ENCODE measurements around the gene THTPA. TPM values are rescaled to one million over a fixed set of nuclear protein-coding genes. Genes with fewer than 3 reads are reported as not detected.

Gene THTPA
- total and polyA plus RNA-seq, 2 donors (not counting 1 experiment from before 2014, with no cell fraction given), result 17.0 to 21.4 TPM

DNA sequence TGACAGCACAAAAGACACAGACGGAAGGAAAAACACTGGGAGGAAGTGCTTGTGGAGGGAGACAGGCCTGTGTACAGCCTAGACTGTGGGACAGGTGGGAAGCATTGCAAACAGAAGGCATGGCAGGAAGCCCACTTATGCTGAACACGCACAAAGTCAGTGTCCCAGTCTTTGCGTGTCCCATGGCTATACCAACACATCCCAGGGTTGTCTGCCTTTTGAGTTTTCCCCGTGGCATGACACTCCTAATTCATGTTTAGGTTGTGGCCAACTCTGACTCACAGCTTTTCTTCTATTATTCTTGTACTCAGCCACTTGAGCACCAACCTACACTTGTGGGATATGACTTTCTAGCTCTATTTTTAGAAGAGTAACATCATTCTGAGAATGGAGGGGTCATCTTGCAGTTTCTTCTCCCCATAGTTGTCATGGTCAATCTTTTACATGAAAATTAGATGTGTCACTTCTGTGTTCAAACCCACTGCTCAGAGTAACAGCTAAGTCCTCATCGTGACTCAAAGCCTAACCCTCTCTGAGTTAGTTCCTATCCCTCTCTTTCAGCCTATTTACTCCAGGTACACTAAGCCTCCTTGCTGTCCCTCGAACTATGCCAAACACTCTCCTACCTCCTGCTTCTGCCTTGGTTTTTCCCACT lies 50.0 kb downstream of the THTPA start:
- Histone ChIP-seq H2AFZ (ENCODE audit: insufficient read depth, low read depth, low read length, poor library complexity, severe bottlenecking) (no peak overlapping the region), H3K4me2 (replicated peaks; ENCODE audit: low read depth, low read length, poor library complexity, severe bottlenecking) (no peak overlapping the region), H3K9ac (ENCODE audit: low read length) (no peak overlapping the region), H3K4me1 (ENCODE audit: control insufficient read depth in 2 of 2, insufficient read depth in 2 of 2, low read length in 2 of 2) (peaks cover 0 to 3% of the 10 kb centered on the region in 2 donors), H3K9me3 (ENCODE audit: control extremely low read depth in 1 of 3, control insufficient read depth in 2 of 3, insufficient read depth in 1 of 3, low read length in 2 of 3) (peaks cover 0 to 5% (median 0%) of the 10 kb centered on the region in 3 donors), H3K27me3 (replicated peaks in 1 of 4; ENCODE audit: control extremely low read depth in 1 of 4, control insufficient read depth in 3 of 4, insufficient read depth in 4 of 4, low read length in 3 of 4) (peaks cover 0 to 5% (median 0%) of the 10 kb centered on the region in 4 experiments), H3K27ac (ENCODE audit: low read length in 2 of 2) (no peak overlapping the region), H3K79me2 (ENCODE audit: control insufficient read depth, insufficient read depth, low read length) (no peaks in the 10 kb centered on the region), H3K36me3 (replicated peaks in 1 of 2; ENCODE audit: control extremely low read depth in 1 of 2, control insufficient read depth in 1 of 2, extremely low read depth in 1 of 2, insufficient read depth in 2 of 2, low read length in 1 of 2) (no peaks in the 10 kb centered on the region), H4K20me1 (ENCODE audit: control insufficient read depth, insufficient read depth, low read length, poor library complexity, severe bottlenecking) (no peaks in the 10 kb centered on the region), H3K4me3 (ENCODE audit: control extremely low read depth in 1 of 5, extremely low read depth in 1 of 5, insufficient read depth in 1 of 5, low read depth in 2 of 5, low read length in 4 of 5) (no peak overlapping the region)
- 55% methylated on average over 5 of the region's 6 CpGs for WGBS (ENCODE audit: insufficient coverage)
- TF ChIP-seq, protein P1, sequence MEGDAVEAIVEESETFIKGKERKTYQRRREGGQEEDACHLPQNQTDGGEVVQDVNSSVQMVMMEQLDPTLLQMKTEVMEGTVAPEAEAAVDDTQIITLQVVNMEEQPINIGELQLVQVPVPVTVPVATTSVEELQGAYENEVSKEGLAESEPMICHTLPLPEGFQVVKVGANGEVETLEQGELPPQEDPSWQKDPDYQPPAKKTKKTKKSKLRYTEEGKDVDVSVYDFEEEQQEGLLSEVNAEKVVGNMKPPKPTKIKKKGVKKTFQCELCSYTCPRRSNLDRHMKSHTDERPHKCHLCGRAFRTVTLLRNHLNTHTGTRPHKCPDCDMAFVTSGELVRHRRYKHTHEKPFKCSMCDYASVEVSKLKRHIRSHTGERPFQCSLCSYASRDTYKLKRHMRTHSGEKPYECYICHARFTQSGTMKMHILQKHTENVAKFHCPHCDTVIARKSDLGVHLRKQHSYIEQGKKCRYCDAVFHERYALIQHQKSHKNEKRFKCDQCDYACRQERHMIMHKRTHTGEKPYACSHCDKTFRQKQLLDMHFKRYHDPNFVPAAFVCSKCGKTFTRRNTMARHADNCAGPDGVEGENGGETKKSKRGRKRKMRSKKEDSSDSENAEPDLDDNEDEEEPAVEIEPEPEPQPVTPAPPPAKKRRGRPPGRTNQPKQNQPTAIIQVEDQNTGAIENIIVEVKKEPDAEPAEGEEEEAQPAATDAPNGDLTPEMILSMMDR (IDR thresholded peaks at IDR 0.05), result no peak
- no peak for TF ChIP-seq EZH2 (IDR thresholded peaks at IDR 0.05; ENCODE audit: borderline replicate concordance, insufficient read depth, low read depth, low read length, poor library complexity, severe bottlenecking)
- no peak overlapping the region for H3K27ac Mint-ChIP-seq
- ChIA-PET CTCF (interaction anchor here (1.2 kb wide), 1 partner anchor 26 kb away, joined by 4 read pairs; no protein-coding TSS in a partner anchor), POLR2A (no interaction called here)
- no peak overlapping the region for H3K4me3 Mint-ChIP-seq
- no peak for ATAC-seq (ENCODE audit: low read depth)
- no peak for DNase-seq
- intact Hi-C loops (cut with micrococcal nuclease), result no loop called here
- peaks cover 4% of the 10 kb centered on the region for H3K27me3 Mint-ChIP-seq
- no peaks in the 10 kb centered on the region for H3K9me3 Mint-ChIP-seq (ENCODE audit: insufficient read depth)
- H3K4me1 Mint-ChIP-seq, result no peaks in the 10 kb centered on the region

- TF ChIP-seq, protein P1 (IDR thresholded peaks at IDR 0.05), result no peak
- no peak for TF ChIP-seq EZH2 (IDR thresholded peaks at IDR 0.05; ENCODE audit: borderline replicate concordance, insufficient read depth, low read depth, low read length, poor library complexity, severe bottlenecking)
- Mint-ChIP-seq H3K4me1 (no peaks in the 10 kb centered on the region), H3K4me3 (no peak overlapping the region), H3K27me3 (peaks cover 12% of the 10 kb centered on the region), H3K9me3 (ENCODE audit: insufficient read depth) (no peaks in the 10 kb centered on the region), H3K27ac (no peak overlapping the region)
- intact Hi-C loops (cut with micrococcal nuclease), result no loop called here
- Histone ChIP-seq H3K79me2 (ENCODE audit: control insufficient read depth, insufficient read depth, low read length) (no peaks in the 10 kb centered on the region), H3K36me3 (replicated peaks in 1 of 2; ENCODE audit: control extremely low read depth in 1 of 2, control insufficient read depth in 1 of 2, extremely low read depth in 1 of 2, insufficient read depth in 2 of 2, low read length in 1 of 2) (no peaks in the 10 kb centered on the region), H2AFZ (ENCODE audit: insufficient read depth, low read depth, low read length, poor library complexity, severe bottlenecking) (no peak overlapping the region), H4K20me1 (ENCODE audit: control insufficient read depth, insufficient read depth, low read length, poor library complexity, severe bottlenecking) (no peaks in the 10 kb centered on the region), H3K4me1 (ENCODE audit: control insufficient read depth in 2 of 2, insufficient read depth in 2 of 2, low read length in 2 of 2) (peaks cover 0 to 3% of the 10 kb centered on the region in 2 donors), H3K4me3 (ENCODE audit: control extremely low read depth in 1 of 5, extremely low read depth in 1 of 5, insufficient read depth in 1 of 5, low read depth in 2 of 5, low read length in 4 of 5) (no peak overlapping the region), H3K27ac (ENCODE audit: low read length in 2 of 2) (no peak overlapping the region), H3K4me2 (replicated peaks; ENCODE audit: low read depth, low read length, poor library complexity, severe bottlenecking) (no peak overlapping the region), H3K27me3 (replicated peaks in 1 of 4; ENCODE audit: control extremely low read depth in 1 of 4, control insufficient read depth in 3 of 4, insufficient read depth in 4 of 4, low read length in 3 of 4) (no peaks in the 10 kb centered on the region), H3K9ac (ENCODE audit: low read length) (no peak overlapping the region), H3K9me3 (ENCODE audit: control extremely low read depth in 1 of 3, control insufficient read depth in 2 of 3, insufficient read depth in 1 of 3, low read length in 2 of 3) (peaks cover 0 to 5% (median 0%) of the 10 kb centered on the region in 3 donors)
- no peak for ATAC-seq (ENCODE audit: low read depth)
- POLR2A ChIA-PET, result no interaction called here
- no CpG with 5 or more reads among the region's 1 CpG for WGBS (ENCODE audit: insufficient coverage)
- CTCF ChIA-PET, result no interaction called here
- DNase-seq, result no peak
These were observed 52.4 kb downstream of the THTPA start for GRCh38 chr14:23608454-23608853.
